PC-3 (cell line): ENCODE results near the gene INVS. TPM values are rescaled to one million over a fixed set of nuclear protein-coding genes. Genes with fewer than 3 reads are reported as not detected.
"Not testable (repeated sequence)": the region's sequence is repeated elsewhere in the genome, so short reads cannot be mapped to it uniquely, and the experiment has no call there.

ENCODE experiments used
- ATAC-seq: fragments of 200-7000 bp; cut with Tn5 transposase; 2 replicates; pipeline ENCODE4 v1.9.1; 2020; ENCODE audit warnings: mild to moderate bottlenecking, moderate library complexity
- BruUV-seq: library from RNA; stranded (reverse); fragments of 400-500 nt; replicated peaks from 2 replicates; lab custom pipeline; 2021; lab: Mats Ljungman, UMichigan
- CTCF ChIA-PET: fragments of 300-600 bp; sonication (Branson Sonifier 250); formaldehyde crosslinking; loops from one replicate; lab custom pipeline; 2022; ENCODE audit warnings: antibody characterized with exemption; lab: Charles Lee
- POLR2A ChIA-PET: fragments of 300-600 bp; sonication (Branson Sonifier 250); formaldehyde crosslinking; loops from one replicate; lab custom pipeline; 2022; ENCODE audit warnings: antibody characterized with exemption; ENCODE audit not compliant: unreplicated experiment; lab: Charles Lee
- DNase-seq: peaks from one replicate; pipeline ENCODE4 v3.0.0-alpha.2; 2015
- H2AFZ ChIP-seq: fragments of 300-600 bp; sonication (generic); 2 replicates; pipeline ENCODE4 v1.6.0; 2016; ENCODE audit warnings: antibody characterized with exemption, low read length
- H3F3A ChIP-seq: fragments of 300-600 bp; sonication (generic); one replicate; pipeline ENCODE4 v1.6.0; 2017; ENCODE audit warnings: antibody characterized with exemption, low read length, control low read depth, mild to moderate bottlenecking; ENCODE audit not compliant: unreplicated experiment
- H3K27ac ChIP-seq: fragments of 300-600 bp; sonication (generic); 2 replicates; pipeline ENCODE4 v1.5.1; 2016; ENCODE audit warnings: mild to moderate bottlenecking, low read length
- H3K27me3 ChIP-seq: fragments of 300-600 bp; sonication (generic); 2 replicates; pipeline ENCODE4 v1.6.1; 2016; ENCODE audit warnings: low read length, mixed read lengths
- H3K36me3 ChIP-seq: fragments of 300-600 bp; sonication (generic); 2 replicates; pipeline ENCODE4 v1.6.1; 2016; ENCODE audit warnings: low read depth, mixed run types, low read length, mixed read lengths
- H3K4me1 ChIP-seq: fragments of 300-600 bp; sonication (generic); 2 replicates; pipeline ENCODE4 v1.5.1; 2016; ENCODE audit warnings: low read length; ENCODE audit not compliant: insufficient read depth
- H3K4me2 ChIP-seq: fragments of 300-600 bp; sonication (generic); 2 replicates; pipeline ENCODE4 v1.6.0; 2016; ENCODE audit warnings: low read length
- H3K4me3 ChIP-seq: fragments of 300-600 bp; sonication (generic); 2 replicates; pipeline ENCODE4 v1.5.1; 2016; ENCODE audit warnings: mild to moderate bottlenecking, low read length, mixed read lengths
- H3K79me2 ChIP-seq: fragments of 300-600 bp; sonication (generic); 2 replicates; pipeline ENCODE4 v1.6.1; 2017; ENCODE audit warnings: low read length, mixed read lengths
- H3K9ac ChIP-seq: fragments of 300-600 bp; sonication (generic); 2 replicates; pipeline ENCODE4 v1.6.0; 2016; ENCODE audit warnings: mild to moderate bottlenecking, low read length
- H3K9me2 ChIP-seq: fragments of 300-600 bp; sonication (generic); replicated peaks from 2 replicates; pipeline ENCODE4 v1.6.1; 2016; ENCODE audit warnings: mixed run types, low read length, mixed read lengths
- H3K9me3 ChIP-seq: fragments of 300-600 bp; sonication (generic); 2 replicates; pipeline ENCODE4 v1.6.1; 2016; ENCODE audit warnings: low read length, mixed read lengths
- H4K20me1 ChIP-seq: fragments of 300-600 bp; sonication (generic); 2 replicates; pipeline ENCODE4 v1.6.1; 2016; ENCODE audit warnings: low read length, mixed read lengths
- EZH2 ChIP-seq: fragments of 300-600 bp; sonication (generic); IDR thresholded peaks from one replicate; pipeline ENCODE4 v1.6.1; 2017; ENCODE audit warnings: antibody characterized with exemption, mild to moderate bottlenecking, low read length; ENCODE audit not compliant: unreplicated experiment
- EZH2phosphoT487 ChIP-seq: fragments of 300-600 bp; sonication (generic); IDR thresholded peaks from 2 replicates; pipeline ENCODE4 v1.6.1; 2018; ENCODE audit warnings: mild to moderate bottlenecking, antibody characterized with exemption, low read length, borderline replicate concordance
- intact Hi-C: fragments of 100-400 bp; cut with micrococcal nuclease; formaldehyde crosslinking; loops from 2 replicates; pipeline ENCODE4 v1.9.0; 2023
- total RNA-seq: library from RNA; depleted of rRNA; stranded (reverse); fragments of >200 nt; gene quantifications from 2 replicates; pipeline ENCODE4 v1.2.3, GENCODE V29; 2014
- TF ChIP-seq, protein P1 (sequence below): fragments of 300-600 bp; sonication (generic); conservative IDR thresholded peaks from 2 replicates; pipeline ENCODE4 v1.5.1; 2017; ENCODE audit warnings: antibody characterized with exemption, low read depth, mild to moderate bottlenecking, low read length

Gene INVS
- total RNA-seq, 1 experiment from 2014 or later = 8.9 TPM

DNA sequence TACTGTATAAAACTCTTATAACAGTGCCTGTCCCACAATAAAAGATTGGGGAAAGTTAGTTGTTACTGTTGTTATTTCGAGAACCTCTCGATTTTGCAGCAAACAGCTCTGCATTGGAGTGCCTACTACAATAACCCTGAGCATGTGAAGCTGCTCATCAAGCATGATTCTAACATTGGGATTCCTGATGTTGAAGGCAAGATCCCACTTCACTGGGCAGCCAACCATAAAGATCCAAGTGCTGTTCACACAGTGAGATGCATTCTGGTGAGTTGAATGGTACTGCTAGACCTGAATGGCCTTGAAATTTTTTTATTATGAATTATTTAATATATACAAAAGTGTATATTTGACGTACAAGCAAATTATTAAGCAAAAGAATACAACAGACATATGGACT, 130.5 kb downstream of the INVS start:
- CTCF ChIA-PET = no interaction called here
- Histone ChIP-seq H3K9ac (no peak overlapping the region), H3K4me2 (no peak overlapping the region), H3K9me3 (no peaks in the 10 kb centered on the region), H4K20me1 (no peaks in the 10 kb centered on the region), H3K27me3 (no peaks in the 10 kb centered on the region), H3K36me3 (no peaks in the 10 kb centered on the region; the same call in 1 of the 2 replicates), H2AFZ (no peak overlapping the region), H3K79me2 (no peaks in the 10 kb centered on the region), H3K4me1 (no peaks in the 10 kb centered on the region), H3K4me3 (no peak overlapping the region), H3F3A (no peaks in the 10 kb centered on the region), H3K9me2 (no peaks in the 10 kb centered on the region), H3K27ac (no peak overlapping the region)
- no TSS peak for BruUV-seq
- POLR2A ChIA-PET = no interaction called here
- no peak for TF ChIP-seq EZH2phosphoT487
- no peak for TF ChIP-seq EZH2
- TF ChIP-seq, protein P1, sequence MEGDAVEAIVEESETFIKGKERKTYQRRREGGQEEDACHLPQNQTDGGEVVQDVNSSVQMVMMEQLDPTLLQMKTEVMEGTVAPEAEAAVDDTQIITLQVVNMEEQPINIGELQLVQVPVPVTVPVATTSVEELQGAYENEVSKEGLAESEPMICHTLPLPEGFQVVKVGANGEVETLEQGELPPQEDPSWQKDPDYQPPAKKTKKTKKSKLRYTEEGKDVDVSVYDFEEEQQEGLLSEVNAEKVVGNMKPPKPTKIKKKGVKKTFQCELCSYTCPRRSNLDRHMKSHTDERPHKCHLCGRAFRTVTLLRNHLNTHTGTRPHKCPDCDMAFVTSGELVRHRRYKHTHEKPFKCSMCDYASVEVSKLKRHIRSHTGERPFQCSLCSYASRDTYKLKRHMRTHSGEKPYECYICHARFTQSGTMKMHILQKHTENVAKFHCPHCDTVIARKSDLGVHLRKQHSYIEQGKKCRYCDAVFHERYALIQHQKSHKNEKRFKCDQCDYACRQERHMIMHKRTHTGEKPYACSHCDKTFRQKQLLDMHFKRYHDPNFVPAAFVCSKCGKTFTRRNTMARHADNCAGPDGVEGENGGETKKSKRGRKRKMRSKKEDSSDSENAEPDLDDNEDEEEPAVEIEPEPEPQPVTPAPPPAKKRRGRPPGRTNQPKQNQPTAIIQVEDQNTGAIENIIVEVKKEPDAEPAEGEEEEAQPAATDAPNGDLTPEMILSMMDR = no peak
- intact Hi-C loops = loop anchor here (10.0 kb wide), 1 partner anchor 135 kb away; the partner anchor contains the start of genes ERP44 and INVS
- DNase-seq (no peak), ATAC-seq (no peak)

- BruUV-seq, H3K4me1 ChIP-seq, intact Hi-C loops, H3K79me2 ChIP-seq, H3F3A ChIP-seq, POLR2A ChIA-PET, H3K4me2 ChIP-seq, H3K9me3 ChIP-seq, H3K4me3 ChIP-seq, H3K27ac ChIP-seq, H3K9ac ChIP-seq, H3K27me3 ChIP-seq, ATAC-seq, H2AFZ ChIP-seq, H4K20me1 ChIP-seq, H3K36me3 ChIP-seq, H3K9me2 ChIP-seq, CTCF ChIA-PET, DNase-seq: not testable (repeated sequence)
Measured at GRCh38 chr9:100236986-100237385, 137.9 kb downstream of the INVS start.

GRCh38 chr9:100240512-100240911, 141.5 kb downstream of the INVS start:
- Histone ChIP-seq H3K9ac (no peak overlapping the region), H2AFZ (no peak overlapping the region), H3K9me3 (no peaks in the 10 kb centered on the region), H3K4me3 (no peak overlapping the region), H3K4me1 (no peaks in the 10 kb centered on the region), H3K4me2 (no peak overlapping the region), H4K20me1 (no peaks in the 10 kb centered on the region), H3K9me2 (no peaks in the 10 kb centered on the region), H3K27ac (no peak overlapping the region), H3K27me3 (no peaks in the 10 kb centered on the region), H3K36me3 (no peaks in the 10 kb centered on the region), H3F3A (no peaks in the 10 kb centered on the region), H3K79me2 (no peaks in the 10 kb centered on the region)
- no peak for ATAC-seq
- no peak for DNase-seq
- BruUV-seq = no TSS peak
- ChIA-PET POLR2A (no interaction called here), CTCF (no interaction called here)
- TF ChIP-seq EZH2phosphoT487 (no peak), EZH2 (no peak)
- TF ChIP-seq, protein P1 = no peak
- intact Hi-C loops = no loop called here
